Upper lobe of left lung (tissue), 6 donors: ENCODE data around the gene DOCK7. TPM values are rescaled to one million over a fixed set of nuclear protein-coding genes. Genes with fewer than 3 reads are reported as not detected.

ENCODE experiments used
- ATAC-seq, 2 donors: fragments of 200-7000 bp; cut with Tn5 transposase; one replicate each; pipeline ENCODE4 v1.9.1; 2022; ENCODE audit warnings: mild to moderate bottlenecking in 2 of 2, moderate library complexity in 2 of 2; ENCODE audit not compliant: low FRiP score in 2 of 2
- DNase-seq, 2 donors: peaks; one replicate each; pipeline ENCODE4 v3.0.0-alpha.2; 2019 to 2020
- H3K27ac ChIP-seq, 4 donors: fragments of 200-600 bp; sonication (generic); one replicate each; pipeline ENCODE4 v1.5.1; 2016 to 2019
- H3K27me3 ChIP-seq, 4 donors: fragments of 200-600 bp; sonication (generic); one replicate each; pipeline ENCODE4 v1.5.1; 2017 to 2019
- H3K36me3 ChIP-seq, 4 donors: fragments of 200-600 bp; sonication (generic); one replicate each; pipeline ENCODE4 v1.5.1; 2016 to 2019
- H3K4me1 ChIP-seq, 4 donors: fragments of 200-600 bp; sonication (generic); one replicate each; pipeline ENCODE4 v1.5.1; 2018 to 2019
- H3K4me3 ChIP-seq, 4 donors: fragments of 200-600 bp; sonication (generic); one replicate each; pipeline ENCODE4 v1.5.1; 2017 to 2019; ENCODE audit warnings: mild to moderate bottlenecking in 2 of 4, moderate library complexity in 1 of 4
- H3K9me3 ChIP-seq, 4 donors: fragments of 200-600 bp; sonication (generic); one replicate each; pipeline ENCODE4 v1.5.1; 2018 to 2019
- CTCF ChIP-seq, 6 experiments: fragments of 450-650 bp in 4 of 6; fragments of 200-600 bp in 2 of 6; sonication (generic) in 2 of 6; IDR thresholded peaks; one replicate each; pipeline ENCODE4 v1.5.1; 2016 to 2019; ENCODE audit warnings: antibody characterized with exemption in 6 of 6
- EP300 ChIP-seq, 4 donors: sonication (generic); formaldehyde crosslinking; IDR thresholded peaks; one replicate each; pipeline ENCODE4 v1.5.1; 2017; ENCODE audit warnings: antibody characterized with exemption in 4 of 4, control low read depth in 2 of 4
- POLR2A ChIP-seq, 4 donors: fragments of 450-650 bp; IDR thresholded peaks; one replicate each; pipeline ENCODE4 v1.5.1; 2016 to 2017; ENCODE audit warnings: antibody characterized with exemption in 4 of 4, mild to moderate bottlenecking in 2 of 4
- POLR2AphosphoS5 ChIP-seq, 2 donors: sonication (generic); formaldehyde crosslinking; IDR thresholded peaks; one replicate each; pipeline ENCODE4 v1.5.1; 2017; ENCODE audit warnings: antibody characterized with exemption in 2 of 2
- WGBS, 2 donors: methylation state at CpG; one replicate each; pipeline ENCODE4 v1.1.5; 2017 to 2018; 5-methylcytosine and 5-hydroxymethylcytosine counted together
- total RNA-seq, 6 donors: library from RNA; depleted of rRNA in 4 of 6; stranded (reverse); fragments of >200 nt in 4 of 6; gene quantifications; one replicate each; pipeline versions ENCODE4 v1.1.0 to v1.2.1, GENCODE V29; 2016 to 2021
- donor health status: DM: no; HTN: no; CAD: no; lungs with moderate emphysema.
- donor health status: DM: no; HTN: yes; CAD: no; lungs with severe emphysema.

Gene DOCK7
- total RNA-seq, 6 donors from 2014 or later, result 19.4 to 31.9 (median 26.4) TPM

GRCh38 chr1:62601457-62601856, 86.7 kb downstream of the DOCK7 start:
- H3K27me3 ChIP-seq, result no peaks in the 10 kb centered on the region
- H3K4me3 ChIP-seq, result no peak overlapping the region
- 93 to 96% methylated on average over 2 of the region's 2 CpGs for WGBS, 2 donors
- no peaks in the 10 kb centered on the region for H3K9me3 ChIP-seq
- no peak for DNase-seq
- no peaks in the 10 kb centered on the region for H3K36me3 ChIP-seq
- H3K4me1 ChIP-seq, result no peaks in the 10 kb centered on the region
- H3K27ac ChIP-seq, result no peak overlapping the region
- TF ChIP-seq EP300 (IDR thresholded peaks at IDR 0.05), result no peak
- no peak for TF ChIP-seq POLR2AphosphoS5 (IDR thresholded peaks at IDR 0.05)
- no peak for TF ChIP-seq POLR2A (IDR thresholded peaks at IDR 0.05)
- no peak for TF ChIP-seq CTCF (IDR thresholded peaks at IDR 0.05)
- no peak for ATAC-seq

GRCh38 chr1:62599044-62599443, 89.1 kb downstream of the DOCK7 start:
- no peak overlapping the region for H3K4me3 ChIP-seq
- H3K9me3 ChIP-seq, result no peaks in the 10 kb centered on the region
- TF ChIP-seq CTCF (IDR thresholded peaks at IDR 0.05), result no peak
- TF ChIP-seq EP300 (IDR thresholded peaks at IDR 0.05), result no peak
- no peak for TF ChIP-seq POLR2A (IDR thresholded peaks at IDR 0.05)
- TF ChIP-seq POLR2AphosphoS5 (IDR thresholded peaks at IDR 0.05), result no peak
- WGBS, 2 donors, result 83 to 84% methylated on average over 5 of the region's 5 CpGs
- DNase-seq (no peak), ATAC-seq (no peak)
- H3K27ac ChIP-seq, result no peak overlapping the region
- H3K36me3 ChIP-seq, result no peaks in the 10 kb centered on the region
- H3K27me3 ChIP-seq, result no peaks in the 10 kb centered on the region
- no peaks in the 10 kb centered on the region for H3K4me1 ChIP-seq

- no peaks in the 10 kb centered on the region for H3K27me3 ChIP-seq
- WGBS, 2 donors, result 84 to 85% methylated on average over 3 of the region's 3 CpGs
- ATAC-seq, result no peak
- no peaks in the 10 kb centered on the region for H3K9me3 ChIP-seq
- DNase-seq, result no peak
- H3K4me1 ChIP-seq, result no peaks in the 10 kb centered on the region
- no peak within 1 kb of the TSS for H3K27ac ChIP-seq
- no peaks in the 10 kb centered on the region for H3K36me3 ChIP-seq
- TF ChIP-seq CTCF (IDR thresholded peaks at IDR 0.05) (no peak), EP300 (IDR thresholded peaks at IDR 0.05) (no peak), POLR2AphosphoS5 (IDR thresholded peaks at IDR 0.05) (no peak)
- no peak within 1 kb of the TSS for H3K4me3 ChIP-seq
Observed at GRCh38 chr1:62597281-62597680, 90.9 kb downstream of the DOCK7 start, which contains the start of gene ANGPTL3. ANGPTL3 (plus strand) TSS chr1:62597520; CDS start chr1:62597567, 47 bp downstream.

GRCh38 chr1:62595647-62596046, 92.5 kb downstream of the DOCK7 start:
- no peaks in the 10 kb centered on the region for H3K4me1 ChIP-seq
- 84 to 92% methylated on average over 3 of the region's 3 CpGs for WGBS, 2 donors
- no peaks in the 10 kb centered on the region for H3K27me3 ChIP-seq
- H3K4me3 ChIP-seq, result no peak overlapping the region
- no peak for ATAC-seq
- DNase-seq, result no peak
- TF ChIP-seq CTCF (IDR thresholded peaks at IDR 0.05) (no peak), EP300 (IDR thresholded peaks at IDR 0.05) (no peak), POLR2A (IDR thresholded peaks at IDR 0.05) (no peak), POLR2AphosphoS5 (IDR thresholded peaks at IDR 0.05) (no peak)
- no peaks in the 10 kb centered on the region for H3K9me3 ChIP-seq
- H3K27ac ChIP-seq, result no peak overlapping the region
- H3K36me3 ChIP-seq, result no peaks in the 10 kb centered on the region

- Histone ChIP-seq H3K4me3 (no peak overlapping the region), H3K27ac (no peak overlapping the region), H3K4me1 (no peaks in the 10 kb centered on the region), H3K36me3 (no peaks in the 10 kb centered on the region), H3K27me3 (no peaks in the 10 kb centered on the region), H3K9me3 (no peaks in the 10 kb centered on the region)
- TF ChIP-seq CTCF (IDR thresholded peaks at IDR 0.05) (no peak), POLR2A (IDR thresholded peaks at IDR 0.05) (no peak), POLR2AphosphoS5 (IDR thresholded peaks at IDR 0.05) (no peak), EP300 (IDR thresholded peaks at IDR 0.05) (no peak)
- WGBS, 2 donors, result 58 to 60% methylated on average over 2 of the region's 2 CpGs
- DNase-seq (no peak), ATAC-seq (no peak)
Observed at GRCh38 chr1:62593825-62594394, 94.3 kb downstream of the DOCK7 start.
